GM23338 (cell line): Measurements from ENCODE around the gene DPT. TPM values are rescaled to one million over a fixed set of nuclear protein-coding genes. Genes with fewer than 3 reads are reported as not detected.

Experiments used
- ATAC-seq: fragments of 200-7000 bp; cut with Tn5 transposase; 3 replicates; pipeline ENCODE4 v1.9.1; 2020
- DNase-seq: peaks from one replicate; pipeline ENCODE4 v3.0.0-alpha.2; 2015; ENCODE audit warnings: low spot score
- H2AFZ ChIP-seq: fragments of 200-600 bp; sonication (generic); 2 replicates; pipeline ENCODE4 v1.8.0; 2016; ENCODE audit warnings: antibody characterized with exemption, mild to moderate bottlenecking, moderate library complexity
- H3F3A ChIP-seq: fragments of 200-600 bp; sonication (generic); replicated peaks from 2 replicates; pipeline ENCODE4 v1.8.0; 2017; ENCODE audit warnings: antibody characterized with exemption, mixed run types, low read depth
- H3K27ac ChIP-seq: fragments of 200-600 bp; sonication (generic); 2 replicates; pipeline ENCODE4 v1.6.1; 2016; ENCODE audit warnings: low read depth
- H3K27me3 ChIP-seq: fragments of 200-600 bp; sonication (generic); 2 replicates; pipeline ENCODE4 v1.8.0; 2016; ENCODE audit warnings: mild to moderate bottlenecking, mixed run types, moderate library complexity; ENCODE audit not compliant: insufficient read depth
- H3K36me3 ChIP-seq: fragments of 200-600 bp; sonication (generic); 2 replicates; pipeline ENCODE4 v1.8.0; 2016; ENCODE audit warnings: mild to moderate bottlenecking; ENCODE audit not compliant: insufficient read depth
- H3K4me1 ChIP-seq: fragments of 200-600 bp; sonication (generic); 2 replicates; pipeline ENCODE4 v1.8.0; 2016; ENCODE audit warnings: mild to moderate bottlenecking, moderate library complexity; ENCODE audit not compliant: insufficient read depth
- H3K4me2 ChIP-seq: fragments of 200-600 bp; sonication (generic); 2 replicates; pipeline ENCODE4 v1.7.1; 2017; ENCODE audit warnings: mixed run types
- H3K4me3 ChIP-seq: fragments of 200-600 bp; sonication (generic); 2 replicates; pipeline ENCODE4 v1.6.1; 2016; ENCODE audit warnings: mixed run types
- H3K79me2 ChIP-seq: fragments of 200-600 bp; sonication (generic); replicated peaks from 2 replicates; pipeline ENCODE4 v1.8.0; 2017; ENCODE audit warnings: mild to moderate bottlenecking; ENCODE audit not compliant: insufficient read depth
- H3K9me2 ChIP-seq: fragments of 200-600 bp; sonication (generic); 2 replicates; pipeline ENCODE4 v1.8.0; 2017; ENCODE audit not compliant: insufficient read depth
- H4K20me1 ChIP-seq: fragments of 200-600 bp; sonication (generic); replicated peaks from 2 replicates; pipeline ENCODE4 v1.8.0; 2017; ENCODE audit warnings: mild to moderate bottlenecking; ENCODE audit not compliant: insufficient read depth
- H3K27ac Mint-ChIP-seq: 2 replicates; pipeline ENCODE4 v1.8.0; 2020; ENCODE audit warnings: inconsistent platforms, mild to moderate bottlenecking, moderate library complexity, mixed read lengths
- H3K27me3 Mint-ChIP-seq: 3 replicates; pipeline ENCODE4 v1.8.0; 2022; ENCODE audit warnings: low read depth, mild to moderate bottlenecking, moderate library complexity, mixed read lengths, inconsistent platforms; ENCODE audit not compliant: insufficient read depth, poor library complexity
- H3K36me3 Mint-ChIP-seq: 3 replicates; pipeline ENCODE4 v1.8.0; 2021; ENCODE audit warnings: low read depth, mild to moderate bottlenecking, inconsistent platforms, moderate library complexity, mixed read lengths
- H3K4me1 Mint-ChIP-seq: 3 replicates; pipeline ENCODE4 v1.8.0; 2020; ENCODE audit warnings: mild to moderate bottlenecking, inconsistent platforms, mixed read lengths
- H3K4me3 Mint-ChIP-seq: 3 replicates; pipeline ENCODE4 v1.8.0; 2021; ENCODE audit warnings: moderate library complexity, mild to moderate bottlenecking, inconsistent platforms, mixed read lengths
- H3K9me3 Mint-ChIP-seq: 3 replicates; pipeline ENCODE4 v1.8.0; 2020; ENCODE audit warnings: moderate library complexity, mild to moderate bottlenecking, inconsistent platforms, mixed read lengths
- CREB1 ChIP-seq: fragments of 250-450 bp; sonication (Bioruptor Pico); IDR thresholded peaks from 2 replicates; pipeline ENCODE4 v1.5.0; 2020; ENCODE audit warnings: low read depth, mild to moderate bottlenecking, moderate library complexity
- EZH2 ChIP-seq: fragments of 200-600 bp; sonication (generic); IDR thresholded peaks from one replicate; pipeline ENCODE4 v1.8.0; 2017; ENCODE audit warnings: antibody characterized with exemption, mild to moderate bottlenecking, low read depth; ENCODE audit not compliant: unreplicated experiment
- EZH2phosphoT487 ChIP-seq: fragments of 200-600 bp; sonication (generic); IDR thresholded peaks from one replicate; pipeline ENCODE4 v1.8.1; 2018; ENCODE audit warnings: antibody characterized with exemption; ENCODE audit not compliant: unreplicated experiment
- JUNB ChIP-seq: IDR thresholded peaks from one replicate; pipeline ENCODE4 v1.6.1; 2016; ENCODE audit warnings: antibody characterized with exemption; ENCODE audit not compliant: unreplicated experiment
- NANOG ChIP-seq: IDR thresholded peaks from 2 replicates; pipeline ENCODE4 v1.6.1; 2016; ENCODE audit warnings: antibody characterized with exemption, borderline replicate concordance
- POLR2AphosphoS5 ChIP-seq: IDR thresholded peaks from 2 replicates; pipeline ENCODE4 v1.6.1; 2016; ENCODE audit warnings: antibody characterized with exemption, low read depth
- ZNF114 ChIP-seq: fragments of 250-450 bp; sonication (Bioruptor Pico); IDR thresholded peaks from 2 replicates; pipeline ENCODE4 v1.5.0; 2020; ENCODE audit warnings: mild to moderate bottlenecking, moderate library complexity
- ZNF331 ChIP-seq: fragments of 250-450 bp; sonication (Bioruptor Pico); IDR thresholded peaks from 2 replicates; pipeline ENCODE4 v1.5.0; 2020; ENCODE audit warnings: low read depth, mild to moderate bottlenecking, moderate library complexity
- polyA plus RNA-seq: library from polyadenylated mRNA; unstranded; fragments of >200 nt; fragmentation: Nextera tagmentation; extraction: Ambion mirVana; gene quantifications from 2 replicates; pipeline ENCODE4 v1.2.1, GENCODE V29; 2016
- total RNA-seq: library from RNA; depleted of rRNA; stranded (reverse); fragments of >200 nt; shearing (Covaris generic); gene quantifications from 2 replicates; pipeline ENCODE4 v1.2.3, GENCODE V29; 2014
- TF ChIP-seq, protein P1 (sequence below): IDR thresholded peaks from 2 replicates; pipeline ENCODE4 v1.6.1; 2016; ENCODE audit warnings: antibody characterized with exemption
- TF ChIP-seq, protein P2 (sequence below): IDR thresholded peaks from one replicate; pipeline ENCODE4 v1.6.1; 2018; ENCODE audit warnings: antibody characterized with exemption; ENCODE audit not compliant: unreplicated experiment
- TF ChIP-seq, protein P3 (sequence below), 2 experiments: fragments of 200-600 bp in 1 of 2; sonication (generic) in 1 of 2; conservative IDR thresholded peaks; 2 replicates each; pipeline versions ENCODE4 v1.5.1 to v1.6.1; 2016 to 2017; ENCODE audit warnings: antibody characterized with exemption in 2 of 2, low read depth in 2 of 2, mild to moderate bottlenecking in 2 of 2, moderate library complexity in 1 of 2

Gene DPT
- total and polyA plus RNA-seq, 2 experiments from 2014 or later = not detected

DNA sequence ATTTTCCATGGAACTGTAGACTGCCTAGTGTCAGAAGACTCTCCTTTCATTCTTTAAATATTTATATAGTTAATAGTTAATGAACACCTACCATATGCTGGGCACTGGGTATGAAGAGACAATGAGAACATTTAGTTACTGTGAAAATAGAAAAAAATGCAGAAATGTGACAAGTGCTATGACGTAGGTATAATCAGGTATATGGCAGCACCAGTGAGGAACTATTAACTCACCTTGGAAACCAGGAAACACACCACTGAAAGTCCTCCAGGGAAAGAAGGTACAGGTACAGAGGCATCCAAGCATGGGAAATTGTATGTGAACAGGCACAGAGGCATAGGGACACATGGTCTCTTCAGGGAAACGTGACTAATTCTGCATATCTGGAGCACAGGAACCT is 42.3 kb downstream of the DPT start:
- H3K4me1 Mint-ChIP-seq = no peaks in the 10 kb centered on the region
- no peaks in the 10 kb centered on the region for H3K79me2 ChIP-seq

DNA sequence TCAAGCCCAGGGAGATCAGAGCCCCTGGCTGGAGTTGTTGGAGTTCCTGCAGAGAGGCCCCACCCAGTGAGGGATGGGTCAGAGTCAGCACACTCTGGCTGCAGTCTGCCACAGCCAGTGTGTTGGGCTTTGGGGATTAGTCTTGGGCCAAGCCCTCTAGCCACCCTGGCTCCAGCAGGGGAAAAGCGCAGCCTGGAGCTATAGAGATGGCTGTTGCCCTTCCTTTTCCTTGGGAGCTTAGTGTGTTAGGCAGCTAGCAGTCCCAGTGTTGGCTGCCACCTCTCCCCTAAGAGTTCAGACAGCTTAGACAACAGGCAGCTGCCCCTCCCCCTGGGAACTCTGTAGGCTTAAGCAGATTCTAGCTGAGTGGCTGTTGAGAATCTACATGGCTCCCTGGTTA is 45.1 kb downstream of the DPT start:
- DNase-seq (no peak), ATAC-seq (no peak)
- H3K4me1 ChIP-seq = no peaks in the 10 kb centered on the region
- Mint-ChIP-seq H3K36me3 (no peaks in the 10 kb centered on the region), H3K27me3 (peaks cover 5% of the 10 kb centered on the region), H3K4me3 (no peak overlapping the region), H3K27ac (no peak overlapping the region), H3K4me1 (no peaks in the 10 kb centered on the region), H3K9me3 (peaks cover 3% of the 10 kb centered on the region; the same call in 2 of the 3 replicates)
- H2AFZ ChIP-seq = no peak overlapping the region
- H3K4me3 ChIP-seq = no peak overlapping the region
- H3K79me2 ChIP-seq = no peaks in the 10 kb centered on the region
- peaks cover 6% of the 10 kb centered on the region; the same call in 1 of the 2 replicates for H3K9me2 ChIP-seq
- H3K27me3 ChIP-seq = no peaks in the 10 kb centered on the region
- no peak overlapping the region for H3K27ac ChIP-seq
- no peaks in the 10 kb centered on the region for H3K36me3 ChIP-seq
- no peaks in the 10 kb centered on the region for H3F3A ChIP-seq
- no peaks in the 10 kb centered on the region for H4K20me1 ChIP-seq
- H3K4me2 ChIP-seq = no peak overlapping the region
- TF ChIP-seq EZH2phosphoT487 (no peak), ZNF331 (no peak), POLR2AphosphoS5 (no peak), ZNF114 (CRISPR knock-in tag) (no peak)

More for the DNA sequence above, 42.3 kb downstream of the DPT start:
- Mint-ChIP-seq H3K9me3 (no peaks in the 10 kb centered on the region; the same call in 2 of the 3 replicates), H3K27me3 (peaks cover 5% of the 10 kb centered on the region), H3K4me3 (no peak overlapping the region), H3K27ac (no peak overlapping the region), H3K36me3 (no peaks in the 10 kb centered on the region)
- Histone ChIP-seq H3K4me1 (no peaks in the 10 kb centered on the region), H4K20me1 (no peaks in the 10 kb centered on the region), H3K27ac (no peak overlapping the region), H3K4me3 (no peak overlapping the region), H3K36me3 (no peaks in the 10 kb centered on the region), H3K4me2 (no peak overlapping the region), H3K9me2 (peaks cover 6% of the 10 kb centered on the region; the same call in 1 of the 2 replicates), H3K27me3 (no peaks in the 10 kb centered on the region), H2AFZ (no peak overlapping the region), H3F3A (no peaks in the 10 kb centered on the region)
- DNase-seq (no peak), ATAC-seq (no peak)
- TF ChIP-seq EZH2phosphoT487 (no peak), CREB1 (CRISPR knock-in tag) (no peak), EZH2 (no peak), NANOG (no peak)
- TF ChIP-seq, protein P1, sequence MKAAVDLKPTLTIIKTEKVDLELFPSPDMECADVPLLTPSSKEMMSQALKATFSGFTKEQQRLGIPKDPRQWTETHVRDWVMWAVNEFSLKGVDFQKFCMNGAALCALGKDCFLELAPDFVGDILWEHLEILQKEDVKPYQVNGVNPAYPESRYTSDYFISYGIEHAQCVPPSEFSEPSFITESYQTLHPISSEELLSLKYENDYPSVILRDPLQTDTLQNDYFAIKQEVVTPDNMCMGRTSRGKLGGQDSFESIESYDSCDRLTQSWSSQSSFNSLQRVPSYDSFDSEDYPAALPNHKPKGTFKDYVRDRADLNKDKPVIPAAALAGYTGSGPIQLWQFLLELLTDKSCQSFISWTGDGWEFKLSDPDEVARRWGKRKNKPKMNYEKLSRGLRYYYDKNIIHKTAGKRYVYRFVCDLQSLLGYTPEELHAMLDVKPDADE = no peak

DNA sequence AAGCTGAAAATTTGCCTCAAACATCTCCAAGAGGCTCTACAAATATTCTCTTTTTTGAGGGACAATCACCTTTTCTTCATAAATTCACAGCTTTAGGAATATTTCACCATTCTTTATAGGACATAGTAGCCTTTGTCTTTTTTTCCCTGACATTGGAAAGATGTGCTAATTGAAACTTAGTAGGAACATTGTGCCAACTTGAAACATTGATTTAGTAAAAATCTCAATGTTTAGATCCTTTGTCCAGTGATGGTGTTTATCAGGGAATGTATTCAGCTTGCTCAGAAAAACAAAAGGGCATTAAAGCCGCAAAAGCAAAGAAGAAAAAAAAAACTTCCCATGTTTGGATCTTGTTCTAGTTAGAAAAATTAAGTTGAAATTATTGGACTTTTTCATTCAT is 52.1 kb downstream of the DPT start:
- Mint-ChIP-seq H3K27ac (no peak overlapping the region), H3K36me3 (no peaks in the 10 kb centered on the region), H3K9me3 (peaks cover 3% of the 10 kb centered on the region; the same call in 1 of the 3 replicates), H3K4me3 (no peak overlapping the region), H3K4me1 (peaks cover 6% of the 10 kb centered on the region; the same call in 2 of the 3 replicates), H3K27me3 (peaks cover under 1% of the 10 kb centered on the region)
- ATAC-seq (no peak), DNase-seq (no peak)
- H3K4me1 ChIP-seq = 0 out of 2 replicates have a peak, but pooled peaks cover 7% of the 10 kb centered on the region
- H3K4me3 ChIP-seq = no peak overlapping the region
- H3K27ac ChIP-seq = no peak overlapping the region
- no peaks in the 10 kb centered on the region for H3K79me2 ChIP-seq
- no peaks in the 10 kb centered on the region for H3F3A ChIP-seq
- no peaks in the 10 kb centered on the region for H3K27me3 ChIP-seq
- H2AFZ ChIP-seq = no peak overlapping the region
- H3K36me3 ChIP-seq = no peaks in the 10 kb centered on the region
- H3K9me2 ChIP-seq = no peaks in the 10 kb centered on the region
- no peaks in the 10 kb centered on the region for H4K20me1 ChIP-seq
- H3K4me2 ChIP-seq = no peak overlapping the region
- no peak for TF ChIP-seq ZNF114 (CRISPR knock-in tag)
- no peak for TF ChIP-seq NANOG
- TF ChIP-seq CREB1 (CRISPR knock-in tag) = no peak
- no peak for TF ChIP-seq JUNB
- TF ChIP-seq, protein P2, sequence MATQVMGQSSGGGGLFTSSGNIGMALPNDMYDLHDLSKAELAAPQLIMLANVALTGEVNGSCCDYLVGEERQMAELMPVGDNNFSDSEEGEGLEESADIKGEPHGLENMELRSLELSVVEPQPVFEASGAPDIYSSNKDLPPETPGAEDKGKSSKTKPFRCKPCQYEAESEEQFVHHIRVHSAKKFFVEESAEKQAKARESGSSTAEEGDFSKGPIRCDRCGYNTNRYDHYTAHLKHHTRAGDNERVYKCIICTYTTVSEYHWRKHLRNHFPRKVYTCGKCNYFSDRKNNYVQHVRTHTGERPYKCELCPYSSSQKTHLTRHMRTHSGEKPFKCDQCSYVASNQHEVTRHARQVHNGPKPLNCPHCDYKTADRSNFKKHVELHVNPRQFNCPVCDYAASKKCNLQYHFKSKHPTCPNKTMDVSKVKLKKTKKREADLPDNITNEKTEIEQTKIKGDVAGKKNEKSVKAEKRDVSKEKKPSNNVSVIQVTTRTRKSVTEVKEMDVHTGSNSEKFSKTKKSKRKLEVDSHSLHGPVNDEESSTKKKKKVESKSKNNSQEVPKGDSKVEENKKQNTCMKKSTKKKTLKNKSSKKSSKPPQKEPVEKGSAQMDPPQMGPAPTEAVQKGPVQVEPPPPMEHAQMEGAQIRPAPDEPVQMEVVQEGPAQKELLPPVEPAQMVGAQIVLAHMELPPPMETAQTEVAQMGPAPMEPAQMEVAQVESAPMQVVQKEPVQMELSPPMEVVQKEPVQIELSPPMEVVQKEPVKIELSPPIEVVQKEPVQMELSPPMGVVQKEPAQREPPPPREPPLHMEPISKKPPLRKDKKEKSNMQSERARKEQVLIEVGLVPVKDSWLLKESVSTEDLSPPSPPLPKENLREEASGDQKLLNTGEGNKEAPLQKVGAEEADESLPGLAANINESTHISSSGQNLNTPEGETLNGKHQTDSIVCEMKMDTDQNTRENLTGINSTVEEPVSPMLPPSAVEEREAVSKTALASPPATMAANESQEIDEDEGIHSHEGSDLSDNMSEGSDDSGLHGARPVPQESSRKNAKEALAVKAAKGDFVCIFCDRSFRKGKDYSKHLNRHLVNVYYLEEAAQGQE = no peak
- TF ChIP-seq, protein P1 = no peak
- TF ChIP-seq, protein P3, sequence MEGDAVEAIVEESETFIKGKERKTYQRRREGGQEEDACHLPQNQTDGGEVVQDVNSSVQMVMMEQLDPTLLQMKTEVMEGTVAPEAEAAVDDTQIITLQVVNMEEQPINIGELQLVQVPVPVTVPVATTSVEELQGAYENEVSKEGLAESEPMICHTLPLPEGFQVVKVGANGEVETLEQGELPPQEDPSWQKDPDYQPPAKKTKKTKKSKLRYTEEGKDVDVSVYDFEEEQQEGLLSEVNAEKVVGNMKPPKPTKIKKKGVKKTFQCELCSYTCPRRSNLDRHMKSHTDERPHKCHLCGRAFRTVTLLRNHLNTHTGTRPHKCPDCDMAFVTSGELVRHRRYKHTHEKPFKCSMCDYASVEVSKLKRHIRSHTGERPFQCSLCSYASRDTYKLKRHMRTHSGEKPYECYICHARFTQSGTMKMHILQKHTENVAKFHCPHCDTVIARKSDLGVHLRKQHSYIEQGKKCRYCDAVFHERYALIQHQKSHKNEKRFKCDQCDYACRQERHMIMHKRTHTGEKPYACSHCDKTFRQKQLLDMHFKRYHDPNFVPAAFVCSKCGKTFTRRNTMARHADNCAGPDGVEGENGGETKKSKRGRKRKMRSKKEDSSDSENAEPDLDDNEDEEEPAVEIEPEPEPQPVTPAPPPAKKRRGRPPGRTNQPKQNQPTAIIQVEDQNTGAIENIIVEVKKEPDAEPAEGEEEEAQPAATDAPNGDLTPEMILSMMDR (conservative IDR thresholded peaks at IDR 0.05; ENCODE audit: low read depth in 2 of 2) = no peak
